ENCODE results near the gene MIER1.

The MIER1 gene

GRCh38 chr1:66916320-66916719, 8.5 kb upstream of the MIER1 start:
- TF ChIP-seq, protein P1, sequence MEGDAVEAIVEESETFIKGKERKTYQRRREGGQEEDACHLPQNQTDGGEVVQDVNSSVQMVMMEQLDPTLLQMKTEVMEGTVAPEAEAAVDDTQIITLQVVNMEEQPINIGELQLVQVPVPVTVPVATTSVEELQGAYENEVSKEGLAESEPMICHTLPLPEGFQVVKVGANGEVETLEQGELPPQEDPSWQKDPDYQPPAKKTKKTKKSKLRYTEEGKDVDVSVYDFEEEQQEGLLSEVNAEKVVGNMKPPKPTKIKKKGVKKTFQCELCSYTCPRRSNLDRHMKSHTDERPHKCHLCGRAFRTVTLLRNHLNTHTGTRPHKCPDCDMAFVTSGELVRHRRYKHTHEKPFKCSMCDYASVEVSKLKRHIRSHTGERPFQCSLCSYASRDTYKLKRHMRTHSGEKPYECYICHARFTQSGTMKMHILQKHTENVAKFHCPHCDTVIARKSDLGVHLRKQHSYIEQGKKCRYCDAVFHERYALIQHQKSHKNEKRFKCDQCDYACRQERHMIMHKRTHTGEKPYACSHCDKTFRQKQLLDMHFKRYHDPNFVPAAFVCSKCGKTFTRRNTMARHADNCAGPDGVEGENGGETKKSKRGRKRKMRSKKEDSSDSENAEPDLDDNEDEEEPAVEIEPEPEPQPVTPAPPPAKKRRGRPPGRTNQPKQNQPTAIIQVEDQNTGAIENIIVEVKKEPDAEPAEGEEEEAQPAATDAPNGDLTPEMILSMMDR (IDR thresholded peaks at IDR 0.05; ENCODE audit: insufficient read depth, low read length, missing control alignments) = no peak
- CTCF ChIA-PET = no interaction called here
- no peak overlapping the region for H3K4me3 ChIP-seq (ENCODE audit: low read depth, low read length)
- no peak for DNase-seq (ENCODE audit: low read depth, low spot score)
- POLR2A ChIA-PET = no interaction called here

DNA sequence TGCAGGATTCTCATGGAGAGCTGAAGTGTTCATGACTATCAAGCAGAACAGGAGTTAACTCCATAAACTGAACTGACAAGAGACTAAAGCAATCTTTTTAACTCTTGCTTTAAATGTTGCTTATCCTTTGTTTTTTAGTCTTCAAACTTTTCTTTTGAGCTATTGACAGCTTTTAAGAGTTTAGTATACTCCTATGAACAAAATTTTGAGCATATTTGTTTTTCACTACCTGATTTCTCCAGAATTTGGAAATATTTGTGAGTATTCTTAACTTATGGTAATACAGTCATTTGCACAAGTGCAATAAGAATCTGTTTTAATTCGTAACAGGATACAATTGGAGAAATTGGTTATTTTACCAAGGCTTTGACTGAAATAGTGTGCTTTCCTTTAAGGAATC, 7.3 kb upstream of the MIER1 start:
- DNase-seq (ENCODE audit: low read depth, low spot score) = no peak
- TF ChIP-seq, protein P1 (IDR thresholded peaks at IDR 0.05; ENCODE audit: insufficient read depth, low read length, missing control alignments) = no peak
- POLR2A ChIA-PET = no interaction called here
- CTCF ChIA-PET = no interaction called here
- no peak overlapping the region for H3K4me3 ChIP-seq (ENCODE audit: low read depth, low read length)

DNA sequence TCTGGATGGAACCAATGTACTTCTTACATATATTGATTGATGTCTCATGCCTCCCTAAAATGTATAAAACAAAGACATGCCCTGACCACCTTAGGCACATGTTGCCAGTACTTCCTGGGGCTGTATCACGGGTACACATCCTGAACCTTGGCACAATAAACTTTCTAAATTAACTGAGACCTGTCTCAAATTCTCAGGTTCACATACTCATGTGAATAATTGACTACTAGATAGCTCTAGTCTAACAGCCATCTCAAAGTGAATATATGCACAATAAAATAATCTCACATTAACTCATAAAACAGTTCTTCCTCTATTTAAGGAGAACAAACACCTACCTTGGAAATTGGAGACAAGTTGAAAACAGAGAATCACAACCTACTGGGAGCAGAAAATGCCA, 5.7 kb upstream of the MIER1 start:
- H3K4me3 ChIP-seq (ENCODE audit: low read depth, low read length) = no peak overlapping the region
- POLR2A ChIA-PET = no interaction called here
- DNase-seq (ENCODE audit: low read depth, low spot score) = no peak
- TF ChIP-seq, protein P1 (IDR thresholded peaks at IDR 0.05; ENCODE audit: insufficient read depth, low read length, missing control alignments) = no peak
- CTCF ChIA-PET = no interaction called here

DNA sequence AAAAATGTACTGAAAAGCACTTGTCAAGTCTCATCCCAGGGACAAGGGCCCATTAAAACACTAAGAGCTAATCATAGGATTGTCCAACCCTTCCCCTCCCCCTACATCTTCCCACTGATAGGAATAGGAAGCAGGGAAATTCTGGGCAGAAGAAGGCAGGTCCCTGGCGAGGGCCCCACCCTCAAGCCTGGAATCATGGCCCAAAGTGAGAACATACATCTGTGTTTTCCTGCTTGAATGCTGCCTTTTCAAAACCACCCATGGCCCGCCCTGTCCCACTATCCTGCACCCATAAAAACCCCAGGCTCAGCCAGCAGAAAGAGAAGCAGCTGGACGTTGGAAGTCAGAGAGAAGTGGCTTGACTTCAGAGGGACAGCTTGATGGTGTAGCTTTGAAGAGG, 5.0 kb upstream of the MIER1 start:
- CTCF ChIA-PET = no interaction called here
- POLR2A ChIA-PET = no interaction called here
- TF ChIP-seq, protein P1 (IDR thresholded peaks at IDR 0.05; ENCODE audit: insufficient read depth, low read length, missing control alignments) = no peak
- DNase-seq (ENCODE audit: low read depth, low spot score) = no peak
- no peak overlapping the region for H3K4me3 ChIP-seq (ENCODE audit: low read depth, low read length)

GRCh38 chr1:66920543-66920942, 4.2 kb upstream of the MIER1 start:
- CTCF ChIA-PET = no interaction called here
- POLR2A ChIA-PET = no interaction called here
- TF ChIP-seq, protein P1 (IDR thresholded peaks at IDR 0.05; ENCODE audit: insufficient read depth, low read length, missing control alignments) = no peak

DNA sequence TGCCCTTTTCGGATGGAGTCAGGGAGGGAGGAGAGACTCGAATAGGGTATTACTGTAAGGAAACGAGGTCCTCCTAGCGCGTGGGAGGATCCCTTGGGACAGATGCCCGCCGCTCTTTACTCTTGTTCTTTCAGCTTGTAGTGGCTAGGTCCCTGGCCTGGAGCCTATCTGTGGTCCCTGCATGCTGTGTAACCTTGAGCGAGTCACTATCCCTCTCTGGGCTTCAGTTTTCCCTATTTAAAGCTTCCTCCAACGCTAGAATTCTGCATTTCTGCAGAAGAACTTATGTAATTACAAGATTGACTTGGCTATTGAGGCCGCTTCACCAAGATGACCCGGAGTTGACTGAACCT, 744 bp downstream of the MIER1 start:
- ChIA-PET POLR2A (interaction anchor here (1.7 to 2.5 kb wide), 2 partner anchors 19 to 128 kb away, joined by 5 to 6 read pairs; partner anchors contain the start of gene SLC35D1), CTCF (interaction anchor here (0.9 to 1.9 kb wide), 4 partner anchors 8 to 224 kb away, joined by 3 to 7 read pairs (median 4); no protein-coding TSS in a partner anchor)
- no peak for DNase-seq (ENCODE audit: low read depth, low spot score)
- peak overlapping the region; percentile 92 for H3K4me3 ChIP-seq (ENCODE audit: low read depth, low read length)
- TF ChIP-seq, protein P1 (IDR thresholded peaks at IDR 0.05; ENCODE audit: insufficient read depth, low read length, missing control alignments) = no peak

More at GRCh38 chr1:66920543-66920942, 4.2 kb upstream of the MIER1 start:
- H3K4me3 ChIP-seq (ENCODE audit: low read depth, low read length) = no peak overlapping the region
- DNase-seq (ENCODE audit: low read depth, low spot score) = no peak

All from AG04449 (cell line).